Stimulated activated CD8-positive, alpha-beta memory T cell treated with anti-CD3 and anti-CD28 coated beads, Interleukin-2, amount 100 ng/mL, for 48 hours (primary cell): ENCODE measurements around the gene LRRC41.
"Not testable (repeated sequence)": the region's sequence is repeated elsewhere in the genome, so short reads cannot be mapped to it uniquely, and the experiment has no call there.

ENCODE experiments used
- DNase-seq, 2 donors: peaks; one replicate each; pipeline ENCODE4 v3.0.0-alpha.2; 2020; ENCODE audit warnings: low read depth in 2 of 2

LRRC41 gene

GRCh38 chr1:46325285-46326076 is 22.1 kb upstream of the LRRC41 start:
- not testable (repeated sequence) for DNase-seq

- DNase-seq = not testable (repeated sequence)
Observed at GRCh38 chr1:46322191-46322590, 18.8 kb upstream of the LRRC41 start.

- not testable (repeated sequence) for DNase-seq
Observed at GRCh38 chr1:46319960-46320914, 16.8 kb upstream of the LRRC41 start.

GRCh38 chr1:46319301-46319700 is 15.9 kb upstream of the LRRC41 start:
- DNase-seq = not testable (repeated sequence)

DNA sequence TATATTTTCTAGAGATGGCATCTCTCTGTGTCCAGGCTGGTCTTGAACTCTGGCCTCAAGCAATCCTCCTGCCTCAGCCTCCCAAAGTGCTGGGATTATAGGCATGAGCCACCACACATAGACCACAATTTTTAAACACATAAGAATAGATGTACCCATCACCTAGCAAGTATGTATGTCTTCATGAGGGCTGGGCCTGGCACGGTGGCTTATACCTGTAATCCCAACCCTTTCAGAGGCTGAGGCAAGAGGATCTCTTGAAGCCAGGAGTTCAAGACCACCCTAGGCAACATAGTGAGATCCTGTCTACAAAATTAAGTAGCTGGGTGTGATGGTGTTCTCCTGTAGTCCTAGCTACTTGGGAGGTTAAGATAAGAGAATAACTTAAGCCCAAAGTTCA is 13.9 kb upstream of the LRRC41 start:
- DNase-seq = no peak

- no peak for DNase-seq
Observed at GRCh38 chr1:46315669-46316403, 12.4 kb upstream of the LRRC41 start.

DNA sequence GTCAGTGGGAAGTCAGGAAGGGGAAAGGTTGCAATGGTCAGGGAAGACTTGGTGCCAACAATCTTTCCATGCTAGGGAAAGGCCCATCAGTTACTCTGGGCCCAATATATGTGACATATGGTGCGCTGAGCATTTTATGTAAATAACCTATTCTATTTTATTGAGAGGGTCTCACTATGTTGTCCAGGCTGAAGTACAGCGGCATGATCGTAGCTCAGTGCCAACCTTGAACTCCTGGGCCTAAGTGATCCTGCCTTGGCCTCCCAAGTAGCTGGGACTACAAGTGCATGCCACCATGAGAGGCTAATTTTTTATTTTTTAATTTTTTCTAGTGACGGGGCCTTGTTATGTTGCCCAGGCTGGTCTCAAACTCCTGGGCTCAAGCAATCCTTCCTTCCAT is 6.9 kb upstream of the LRRC41 start:
- DNase-seq = no peak

GRCh38 chr1:46309401-46310159 is 6.2 kb upstream of the LRRC41 start:
- DNase-seq = no peak

DNA sequence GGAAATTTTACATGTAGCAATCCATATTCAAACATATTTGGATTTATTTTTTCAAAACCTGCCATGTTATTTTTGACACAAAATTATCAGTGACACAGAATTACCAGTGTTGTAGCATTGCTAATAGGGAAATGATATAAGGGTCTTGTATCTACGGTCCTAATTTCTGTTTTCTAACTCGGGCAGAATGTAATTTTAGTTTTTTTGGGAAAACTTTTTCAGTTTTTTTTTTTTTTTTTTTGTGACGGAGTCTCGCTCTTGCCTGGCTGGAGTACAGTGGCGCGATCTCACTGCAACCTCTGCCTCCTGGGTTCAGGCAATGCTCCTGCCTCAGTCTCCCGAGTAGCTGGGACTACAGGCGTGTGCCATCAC is 2.7 kb upstream of the LRRC41 start:
- no peak for DNase-seq

DNA sequence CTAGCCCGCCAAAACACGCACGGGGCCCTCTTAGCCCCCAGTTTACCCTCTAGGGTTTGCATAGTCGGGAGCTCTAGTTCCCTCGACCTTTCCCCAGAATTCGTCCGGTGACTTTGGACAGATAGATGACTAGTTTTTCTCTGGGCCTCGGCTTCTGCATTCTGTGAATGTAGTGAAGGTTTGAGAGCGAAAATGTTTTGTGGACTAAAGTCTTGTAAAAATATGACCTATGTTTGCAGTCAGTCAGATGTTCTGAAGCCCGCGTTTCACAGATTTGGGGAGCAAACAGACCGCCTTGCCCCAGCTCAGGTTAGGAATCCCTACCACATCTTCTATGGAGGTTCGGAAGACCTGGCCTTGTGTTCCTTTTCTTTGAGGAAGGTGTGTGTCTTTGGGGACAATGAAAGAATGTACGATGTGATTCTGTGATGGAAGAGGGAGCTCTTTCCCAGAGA is 483 bp upstream of the LRRC41 start:
- DNase-seq = no peak

DNA sequence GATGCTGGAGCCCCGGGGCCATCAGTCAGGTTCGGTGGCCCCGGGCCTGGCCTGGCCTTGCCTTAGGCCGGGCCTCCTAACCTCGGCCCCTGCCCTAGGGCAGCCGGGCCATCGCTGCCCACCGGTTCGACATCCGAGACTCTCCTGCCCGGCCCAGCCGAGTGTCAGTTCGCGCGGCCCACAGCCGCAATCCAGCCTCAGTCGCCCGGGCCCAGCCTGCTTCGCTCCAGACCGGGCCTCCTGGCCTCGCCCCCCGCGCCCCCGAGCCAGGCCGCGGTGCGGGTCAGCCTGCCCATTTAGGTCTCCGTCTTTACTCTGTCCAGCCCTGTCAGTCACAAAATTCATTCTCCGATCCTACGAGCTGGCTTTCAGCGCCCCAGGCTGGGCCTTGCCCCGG is 777 bp downstream of the LRRC41 start:
- DNase-seq = peak in 1 of 2 donors; percentile 11

DNA sequence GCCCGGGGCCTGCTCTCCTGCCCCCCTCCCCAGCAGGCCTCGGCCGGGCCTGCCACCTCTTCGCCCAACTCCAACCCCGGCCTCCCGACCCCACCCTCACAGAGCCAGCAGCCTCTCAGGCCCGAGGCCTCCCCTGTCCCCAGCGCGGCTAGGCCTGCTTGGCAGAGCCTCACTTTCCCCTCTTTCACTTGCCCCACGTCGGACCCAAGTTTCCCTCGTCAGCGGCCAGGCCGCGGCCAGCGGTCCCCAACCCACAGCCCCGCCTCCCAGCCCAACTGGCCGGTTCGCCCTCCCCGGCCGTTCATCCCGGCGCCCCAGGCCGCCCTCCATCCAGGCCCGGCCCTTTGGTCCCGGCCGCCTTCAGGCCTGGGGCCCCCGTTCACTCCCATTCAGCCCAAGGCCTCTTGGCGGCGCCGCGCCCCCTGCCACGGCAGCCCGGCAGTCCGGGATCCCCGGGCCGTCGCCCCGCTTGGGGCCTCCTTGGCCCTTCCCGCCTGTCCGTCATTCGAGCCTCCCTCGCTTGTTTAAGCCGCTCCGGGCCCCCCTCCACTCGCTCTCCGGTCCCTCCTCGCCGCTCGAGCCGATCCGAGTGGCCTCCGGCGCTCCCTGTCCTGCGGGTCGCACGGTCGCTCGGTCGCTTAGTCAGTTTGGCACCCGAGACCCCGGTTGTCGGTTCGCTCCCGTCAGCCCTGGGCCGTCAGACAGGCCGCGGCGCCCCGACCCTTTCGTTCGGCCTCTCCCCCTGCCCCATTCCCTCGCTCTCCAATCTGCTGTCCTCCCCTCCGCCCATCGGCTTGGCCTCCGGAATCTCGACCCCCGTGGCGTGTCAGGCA is 1.4 kb downstream of the LRRC41 start:
- DNase-seq = peak; percentile 26 to 50

DNA sequence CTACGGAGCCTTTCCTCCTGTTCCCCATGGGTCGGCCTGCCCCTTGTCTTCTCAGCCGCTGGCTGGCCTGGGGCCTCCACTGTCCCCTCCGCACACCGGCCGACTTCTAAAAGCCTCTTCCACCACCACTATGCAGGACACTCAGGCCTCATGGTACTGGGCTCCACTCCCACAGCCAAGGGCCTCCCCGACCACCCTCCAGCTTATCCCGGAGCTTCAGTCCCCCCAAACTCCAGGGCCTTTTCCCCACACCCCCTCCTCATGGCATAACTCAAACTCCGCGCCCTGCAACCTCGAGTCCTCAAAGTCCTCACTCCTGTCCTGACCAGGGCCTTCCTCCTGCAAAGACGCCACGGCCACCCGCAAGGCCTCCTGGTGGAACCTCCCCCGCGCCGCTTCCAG is 2.0 kb downstream of the LRRC41 start:
- no peak for DNase-seq

GRCh38 chr1:46300673-46301405 is 2.6 kb downstream of the LRRC41 start:
- no peak for DNase-seq

DNA sequence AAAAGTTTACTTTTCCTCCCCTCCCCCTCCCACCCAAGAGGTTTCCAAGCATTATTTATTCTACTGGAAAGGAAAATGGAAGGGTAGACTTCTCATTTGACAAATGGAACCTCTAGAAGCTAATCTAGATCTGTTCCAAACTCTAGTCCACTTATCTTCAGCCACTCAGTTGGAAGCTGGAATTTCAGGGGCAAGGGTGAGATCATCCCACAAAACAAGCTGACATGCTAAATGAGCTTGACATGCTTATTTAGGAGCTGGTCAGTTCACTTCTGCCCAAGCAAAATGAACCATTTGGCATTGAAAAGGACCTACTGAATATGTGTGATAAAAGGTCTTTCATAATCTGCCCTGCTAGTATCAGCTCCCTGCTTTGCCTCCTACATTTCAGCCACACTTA is 5.0 kb downstream of the LRRC41 start:
- DNase-seq = no peak

DNA sequence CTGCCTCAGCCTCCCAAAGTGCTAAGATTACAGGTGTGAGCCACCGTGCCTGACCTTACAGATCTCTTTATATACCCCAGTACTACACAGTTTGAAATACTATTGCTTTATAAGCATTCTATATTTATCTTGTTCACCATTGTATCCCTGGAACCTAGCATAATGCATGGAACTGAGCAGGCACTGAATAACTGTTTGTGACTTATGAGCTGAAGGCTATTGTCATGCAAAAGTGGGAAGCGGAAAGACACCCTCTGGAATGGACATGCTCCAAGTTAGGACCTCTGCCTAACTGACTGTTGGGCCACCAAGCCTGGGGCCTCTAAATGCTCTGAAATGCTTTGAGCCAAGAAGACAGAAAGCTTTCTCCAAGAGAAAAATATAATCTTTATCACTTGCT is 8.1 kb downstream of the LRRC41 start:
- no peak for DNase-seq

- DNase-seq = no peak
Observed at GRCh38 chr1:46289976-46290375, 13.4 kb downstream of the LRRC41 start.

DNA sequence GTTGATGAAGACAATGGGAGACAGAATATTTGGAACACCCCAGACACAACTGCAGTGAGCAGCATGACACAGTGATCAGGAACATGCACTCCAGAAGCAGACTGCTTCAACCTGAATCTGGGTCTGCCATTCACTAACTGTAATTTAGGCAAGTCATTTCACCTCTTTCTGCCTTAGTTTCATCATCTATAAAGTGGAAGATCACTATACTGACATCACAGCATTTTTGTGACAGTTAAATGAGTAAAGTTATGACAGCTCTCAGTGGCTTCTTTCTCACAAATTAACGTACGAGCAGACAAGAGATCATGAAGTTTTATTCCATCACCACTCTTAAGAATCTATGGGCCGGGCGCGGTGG is 14.3 kb downstream of the LRRC41 start:
- no peak for DNase-seq

GRCh38 chr1:46288485-46289133 is 14.8 kb downstream of the LRRC41 start:
- DNase-seq = no peak
